ENCODE data around the gene SYCE1L.
"Not testable (repeated sequence)": the region's sequence is repeated elsewhere in the genome, so short reads cannot be mapped to it uniquely, and the experiment has no call there.

Gene SYCE1L

DNA sequence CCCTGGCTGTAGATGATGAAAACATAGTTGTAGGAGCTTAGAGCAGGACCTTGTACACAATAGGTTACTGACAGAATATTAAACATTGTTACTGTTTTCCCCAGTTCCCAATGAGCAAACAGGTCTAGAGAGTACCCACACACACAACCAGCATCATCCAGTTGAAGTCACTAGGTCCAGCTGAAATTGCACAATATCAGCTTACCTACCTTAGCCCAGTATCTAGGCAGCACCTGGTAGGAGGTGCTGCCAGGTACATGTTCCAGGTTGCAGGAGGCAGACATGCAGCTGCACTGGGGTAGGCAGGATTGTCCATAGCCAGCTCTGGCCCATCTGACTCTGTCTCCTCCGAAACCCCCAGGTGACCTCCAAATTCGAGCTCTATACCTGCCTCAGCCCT, 1.5 kb upstream of the SYCE1L start:
- no peak for DNase-seq

DNA sequence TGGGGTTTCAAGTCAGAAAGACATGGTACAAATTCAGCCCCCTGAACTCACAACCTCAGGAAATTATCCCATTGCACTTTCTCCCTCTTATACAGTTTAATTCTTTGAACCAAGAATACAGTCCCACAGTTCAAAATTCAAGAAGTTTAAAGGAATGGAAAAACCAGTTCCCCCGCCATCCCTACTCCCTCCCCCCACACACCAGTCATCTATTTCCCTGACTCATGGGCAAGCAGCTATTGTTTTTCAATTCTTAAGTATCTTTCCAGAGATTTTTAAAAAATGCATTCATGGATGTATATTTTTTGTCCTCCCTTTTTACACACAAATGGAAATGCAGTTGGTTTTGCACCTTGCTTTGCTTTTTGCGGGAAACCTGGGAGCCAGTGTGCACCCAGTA, 7.3 kb downstream of the SYCE1L start:
- DNase-seq = no peak

GRCh38 chr16:77207030-77207429, 7.8 kb downstream of the SYCE1L start:
- no peak for DNase-seq

DNA sequence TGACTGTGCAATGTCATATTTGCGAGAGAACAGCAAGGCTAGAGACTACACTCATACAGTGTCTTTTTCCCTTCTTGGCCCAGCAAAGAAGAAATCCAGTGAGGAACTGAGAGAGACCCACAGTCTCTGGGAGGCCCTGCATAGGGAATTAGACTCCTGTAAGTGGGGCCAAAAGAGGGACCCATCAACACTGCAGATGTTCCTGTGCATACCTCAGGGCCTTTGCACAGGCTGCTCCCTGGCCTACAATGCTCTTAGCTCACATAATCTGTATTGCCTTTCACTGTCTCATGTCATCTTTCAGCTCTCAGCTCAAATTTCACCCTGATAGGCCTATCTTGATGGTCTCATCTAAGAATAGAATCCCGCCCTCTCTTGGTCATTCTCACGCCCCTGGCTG, 9.2 kb downstream of the SYCE1L start:
- no peak for DNase-seq

GRCh38 chr16:77211880-77212740, 12.9 kb downstream of the SYCE1L start:
- no peak for DNase-seq

- peak; percentile 21 for DNase-seq
Measured at GRCh38 chr16:77212741-77213541, 13.7 kb downstream of the SYCE1L start.

GRCh38 chr16:77213542-77214106, 14.4 kb downstream of the SYCE1L start:
- peak; percentile 94 for DNase-seq

- no peak for DNase-seq
Measured at GRCh38 chr16:77214411-77215138, 15.4 kb downstream of the SYCE1L start.

DNA sequence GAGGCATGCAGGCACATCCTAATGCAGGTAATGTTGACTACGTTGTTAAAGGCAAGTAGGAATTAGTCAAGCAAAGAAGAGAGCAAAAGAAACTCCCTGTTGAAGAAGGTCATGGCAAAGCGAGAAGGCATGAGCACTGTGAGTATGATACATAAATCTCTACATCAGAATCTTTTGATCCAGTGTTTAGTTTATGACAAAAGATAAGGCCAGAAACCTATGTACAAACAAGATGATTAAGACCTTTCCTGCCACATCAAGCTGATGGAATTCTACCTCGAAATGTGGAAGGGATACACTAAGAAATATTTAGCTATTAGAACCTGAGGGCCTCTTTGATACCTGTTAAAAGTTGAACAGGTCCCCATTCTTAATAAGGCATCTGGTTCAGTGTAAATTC, 20.2 kb downstream of the SYCE1L start:
- DNase-seq = no peak

- DNase-seq = no peak
Measured at GRCh38 chr16:77220427-77220826, 21.2 kb downstream of the SYCE1L start.

GRCh38 chr16:77221482-77221881, 22.3 kb downstream of the SYCE1L start:
- no peak for DNase-seq

GRCh38 chr16:77223184-77223583, 24.0 kb downstream of the SYCE1L start:
- no peak for DNase-seq

DNA sequence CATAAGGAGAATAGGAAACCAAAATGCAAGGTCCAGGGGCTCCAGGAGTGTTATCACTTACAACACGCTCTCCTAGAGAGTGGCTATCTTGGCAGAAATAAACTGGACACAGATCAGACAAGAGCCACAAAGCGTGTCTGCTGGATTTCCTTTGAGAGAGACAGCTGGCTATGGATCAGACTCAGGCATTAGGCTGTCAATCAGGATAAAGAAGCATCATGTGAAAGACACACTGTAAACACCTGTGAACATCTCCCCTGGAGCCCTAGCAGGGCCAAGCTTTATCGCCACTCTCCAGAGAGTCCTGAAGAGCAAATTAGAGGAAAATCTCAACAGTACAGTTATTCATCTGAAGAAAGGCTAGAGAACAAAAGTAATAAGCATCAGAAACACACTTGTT, 26.0 kb downstream of the SYCE1L start:
- DNase-seq = no peak

DNA sequence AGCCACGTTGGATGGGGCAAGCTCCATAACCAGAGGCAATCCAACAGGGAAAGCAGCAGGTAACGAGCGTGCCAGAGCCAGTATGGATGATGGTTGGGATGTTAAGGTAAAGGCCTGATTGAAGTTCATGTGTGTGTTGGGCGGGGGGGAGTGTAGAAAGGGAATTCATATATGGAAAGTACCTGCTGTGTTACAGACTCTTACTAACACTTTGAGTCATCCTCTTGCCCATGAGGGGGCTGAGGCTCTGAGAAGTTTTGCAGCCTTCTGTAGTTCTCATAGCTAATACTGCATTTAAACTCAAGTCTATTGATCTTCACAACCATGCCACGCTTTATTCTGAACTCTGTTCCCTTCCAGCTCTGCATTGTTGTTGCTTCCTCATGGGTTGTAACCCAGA, 28.5 kb downstream of the SYCE1L start:
- no peak for DNase-seq

- DNase-seq = no peak
Measured at GRCh38 chr16:77231047-77231446, 31.8 kb downstream of the SYCE1L start.

DNA sequence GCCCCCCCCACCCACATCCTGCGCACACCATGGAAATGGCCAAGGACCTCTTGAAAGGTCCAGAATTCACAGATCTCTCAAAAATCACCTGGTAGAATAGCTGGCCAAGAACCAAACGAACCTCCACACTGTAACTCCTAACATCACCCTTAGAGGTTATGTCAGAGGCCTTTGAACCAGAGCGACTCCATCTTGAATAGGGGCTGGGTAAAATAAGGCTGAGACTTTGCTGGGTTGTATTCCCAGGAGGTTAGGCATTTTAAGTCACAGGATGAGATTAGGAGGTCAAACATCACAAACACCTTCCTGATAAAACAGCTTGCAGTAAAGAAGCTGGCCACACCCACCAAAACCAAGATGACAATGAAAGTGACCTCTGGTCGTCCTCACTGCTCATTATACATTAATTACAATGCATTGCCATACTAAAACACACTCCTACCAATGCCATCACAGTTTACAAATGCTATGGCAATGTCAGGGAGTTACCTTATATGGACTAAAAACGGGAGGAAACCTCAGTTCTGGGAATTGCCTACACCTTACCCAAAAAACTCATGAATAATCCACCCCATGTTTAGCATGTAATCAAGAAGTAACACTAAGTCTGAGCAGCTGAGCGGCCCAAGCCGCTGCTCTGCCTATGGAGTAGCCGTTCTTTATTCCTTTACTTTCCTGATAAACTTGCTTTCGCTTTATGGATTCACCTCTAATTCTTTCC, 34.8 kb downstream of the SYCE1L start:
- no peak for DNase-seq

DNA sequence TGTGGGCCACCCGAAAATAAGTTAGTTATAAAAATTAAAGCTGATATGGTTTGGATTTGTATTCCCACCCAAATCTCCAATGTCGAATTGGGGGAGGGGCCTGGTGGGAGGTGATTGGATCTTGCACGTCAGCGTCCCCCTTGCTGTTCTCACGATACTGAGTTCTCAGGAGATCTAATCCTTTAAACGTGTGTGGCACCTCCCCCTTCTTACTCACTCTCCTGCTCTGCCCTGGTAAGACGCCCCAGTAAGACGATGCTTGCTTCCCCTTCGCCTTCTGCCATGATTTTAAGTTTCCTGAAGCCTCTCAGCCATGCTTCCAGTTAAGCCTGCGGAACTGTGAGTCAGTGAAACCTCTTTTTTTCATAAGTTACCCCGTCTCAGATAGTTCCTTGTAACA, 35.4 kb downstream of the SYCE1L start:
- no peak for DNase-seq

DNA sequence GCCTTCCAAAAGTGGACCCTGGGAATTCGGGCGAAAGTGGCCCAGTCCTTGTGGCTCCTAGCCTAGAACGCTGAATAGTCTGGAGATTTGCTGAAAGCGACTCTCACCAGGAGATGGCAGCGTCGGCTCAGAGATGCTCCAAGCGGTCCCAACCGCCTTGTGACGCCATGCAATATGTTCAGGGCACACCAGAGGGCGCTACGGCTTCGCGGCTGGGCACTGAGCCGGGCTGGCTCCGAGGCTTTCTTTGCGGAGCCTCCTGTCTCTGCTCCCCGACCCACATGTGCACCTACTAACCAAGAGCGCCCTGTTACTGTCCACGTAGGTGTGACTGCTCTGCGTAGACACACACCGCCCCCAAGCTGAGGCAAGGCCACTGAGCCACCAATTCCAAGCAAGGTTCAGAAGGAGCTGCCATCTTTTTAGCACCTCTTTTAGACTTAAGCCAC, 36.9 kb downstream of the SYCE1L start:
- peak; percentile 76 for DNase-seq

GRCh38 chr16:77238593-77238992, 39.4 kb downstream of the SYCE1L start:
- no peak for DNase-seq

DNA sequence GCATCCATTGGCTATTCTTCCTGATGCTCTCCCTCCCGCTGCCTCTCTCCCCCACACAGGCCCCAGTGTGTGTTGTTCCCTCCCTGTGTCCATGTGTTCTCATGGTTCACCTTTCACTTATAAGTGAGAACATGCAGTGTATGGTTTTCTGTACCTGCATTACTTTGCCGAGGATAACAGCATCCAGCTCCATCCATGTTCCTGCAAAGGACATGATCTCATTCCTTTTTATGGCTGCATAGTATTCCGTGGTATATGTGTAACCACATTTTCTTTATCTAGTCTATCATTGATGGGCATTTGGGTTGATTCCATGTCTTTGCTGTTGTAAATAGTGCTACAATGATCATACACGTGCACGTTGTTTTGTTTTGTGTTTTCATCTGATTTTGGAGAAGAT, 43.3 kb downstream of the SYCE1L start:
- not testable (repeated sequence) for DNase-seq

DNA sequence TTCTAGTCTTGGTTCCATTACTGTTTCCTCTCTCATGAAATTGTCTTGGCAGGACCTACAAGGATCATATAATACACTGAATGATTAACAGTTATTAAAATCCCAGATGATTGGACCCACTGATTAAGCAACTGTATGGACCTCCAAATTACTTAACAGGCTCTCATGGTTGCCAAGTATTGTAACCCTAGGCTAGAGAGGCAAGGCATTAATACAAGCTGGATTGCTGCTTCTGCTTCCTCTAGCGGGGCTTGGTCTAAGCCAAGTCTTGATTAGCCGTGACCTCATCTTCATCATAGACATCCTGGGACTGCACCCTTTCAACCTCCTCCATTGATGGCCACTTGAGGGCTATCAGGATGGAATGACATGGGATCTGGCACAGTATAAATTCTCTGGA, 46.9 kb downstream of the SYCE1L start:
- no peak for DNase-seq

DNA sequence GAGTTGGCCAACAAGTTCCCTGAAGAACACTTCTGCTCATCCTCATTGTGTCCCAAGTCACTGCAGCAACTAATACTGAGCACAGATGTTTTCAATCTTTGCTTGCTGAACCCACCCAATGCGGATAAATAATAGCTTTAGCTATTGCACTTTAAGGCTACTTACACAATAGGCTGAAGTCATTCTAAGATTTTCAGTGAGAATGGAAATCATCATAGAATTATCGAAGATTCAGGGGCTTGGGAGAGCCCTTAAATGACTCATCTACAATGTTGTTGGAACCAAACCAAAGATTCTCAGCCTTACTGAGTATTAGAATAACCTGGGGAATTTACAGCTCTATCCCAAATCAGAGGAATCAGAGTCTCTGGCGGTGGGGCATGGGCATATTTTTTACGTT, 51.2 kb downstream of the SYCE1L start:
- peak; percentile 37 for DNase-seq
